Adrenal gland (tissue), 19 donors: Measurements from ENCODE around the gene BLM. TPM values are rescaled to one million over a fixed set of nuclear protein-coding genes. Genes with fewer than 3 reads are reported as not detected.
"Not testable (repeated sequence)": the region's sequence is repeated elsewhere in the genome, so short reads cannot be mapped to it uniquely, and the experiment has no call there.

Experiments
- DNase-seq, 7 donors: peaks; one replicate each; pipeline ENCODE4 v3.0.0-alpha.2; 2019 to 2020
- H3K27ac ChIP-seq, 5 donors: fragments of 200-600 bp; sonication (generic) in 4 of 5; 1 replicate in 3 of 5; 2 replicates in 2 of 5; pipeline versions ENCODE4 v1.5.1 to v1.8.0; 2016 to 2020; ENCODE audit warnings: mild to moderate bottlenecking in 1 of 5
- H3K27me3 ChIP-seq: fragments of 200-600 bp; 2 replicates; pipeline ENCODE4 v1.8.0; 2021
- H3K36me3 ChIP-seq, 2 donors: fragments of 200-600 bp; replicated peaks in 1 of 2; 1 replicate in 1 of 2; 2 replicates in 1 of 2; pipeline versions ENCODE4 v1.5.1 to v1.8.0; 2018 to 2022
- H3K4me1 ChIP-seq, 2 donors: fragments of 200-600 bp; replicated peaks in 1 of 2; 1 replicate in 1 of 2; 2 replicates in 1 of 2; pipeline versions ENCODE4 v1.5.1 to v1.8.0; 2018 to 2021
- H3K4me3 ChIP-seq, 4 donors: fragments of 200-600 bp; sonication (generic) in 3 of 4; one replicate each; pipeline ENCODE4 v1.5.1; 2016 to 2018
- H3K9me3 ChIP-seq, 3 donors: fragments of 200-600 bp; sonication (generic) in 1 of 3; replicated peaks in 1 of 3; 1 replicate in 2 of 3; 2 replicates in 1 of 3; pipeline versions ENCODE4 v1.5.1 to v1.8.0; 2016 to 2021
- POLR2A ChIP-seq, 2 donors: fragments of 450-650 bp; IDR thresholded peaks; one replicate each; pipeline ENCODE4 v1.6.1; 2017; ENCODE audit warnings: antibody characterized with exemption in 2 of 2, mild to moderate bottlenecking in 2 of 2, moderate library complexity in 1 of 2
- WGBS, 4 donors: extraction: QIAGEN DNeasy Blood & Tissue Kit in 2 of 4; methylation state at CpG; one replicate each; pipeline versions ENCODE4 v1.1.5 to v1.1.7; 2013 to 2017; 5-methylcytosine and 5-hydroxymethylcytosine counted together
- intact Hi-C, 2 donors: fragments of 100-400 bp; cut with DNase I; formaldehyde crosslinking; loops; one replicate each; pipeline versions ENCODE4 v1.14.1 to v1.15.0; 2022 to 2023
- long read RNA-seq, 10 donors: library from polyadenylated mRNA in 3 of 10; unstranded in 2 of 10; stranded (forward) in 1 of 10; transcript quantifications; one replicate each; pipeline ENCODE4 v2.0.0 and lab custom pipeline, GENCODE V29; 2021 to 2026
- polyA plus RNA-seq, 3 donors: library from polyadenylated mRNA; stranded (reverse); fragments of 200-250 nt in 2 of 3; fragments of 350-450 nt in 1 of 3; fragmentation: Illumina TruSeq in 1 of 3; extraction: RNeasy Lipid Tissue Mini Kit (QIAGEN cat#74804) in 1 of 3; gene quantifications; one replicate each; pipeline ENCODE4 v1.2.3, GENCODE V29; 2013 to 2014
- total RNA-seq, 9 donors: library from RNA; depleted of rRNA in 4 of 9; stranded (reverse); fragments of >200 nt in 4 of 9; fragments of 120-200 nt in 1 of 9; fragmentation: NEBNext Ultra II Directional in 1 of 9; extraction: Animal tissue kit (Norgen Biotek cat#: 25700) in 1 of 9; gene quantifications; one replicate each; pipeline versions ENCODE4 v1.1.0 to v1.2.4, GENCODE V29; 2013 to 2023
- TF ChIP-seq, protein P1 (sequence below), 6 experiments: fragments of 450-650 bp in 4 of 6; fragments of 200-600 bp in 2 of 6; sonication (generic) in 1 of 6; IDR thresholded peaks; 1 replicate in 5 of 6; 2 replicates in 1 of 6; pipeline versions ENCODE4 v1.5.1 to v1.8.0; 2016 to 2021; ENCODE audit warnings: antibody characterized with exemption in 6 of 6, mild to moderate bottlenecking in 2 of 6, moderate library complexity in 1 of 6
- donor health status: healthy with polysubstance abuse.
- donor health status: Bipolar disorder and iron deficiency.
- donor health status: DM: yes; HTN: yes; CAD: no.
- donor health status: DM: no; HTN: no; CAD: no.
- donor health status: DM: no; HTN: no; CAD: no.
- donor health status: DM: yes; HTN: yes; CAD: no.

Gene BLM
- total RNA-seq, result 1 to 10 TPM in 7 of 9 donors, under 1 TPM in 2; 0.24 to 6.8 (median 1.3) TPM
- polyA plus RNA-seq, result 1 to 10 TPM; 1.1 to 2.2 (median 1.4) TPM
- long read RNA-seq, donor 1, result 0 reads
- long read RNA-seq, donor 2, result 0 reads
- long read RNA-seq, donor 3, result 0 reads
- long read RNA-seq, donor 4, result 0 reads
- long read RNA-seq, donor 5, full-length matches to known transcripts, result 1 of 1 reads
- long read RNA-seq, donor 5, partial matches to known transcripts, result 0 of 1 reads
- long read RNA-seq, donor 5, other reads (novel, unspliced or antisense), result 0 of 1 reads
- long read RNA-seq, donor 6, result 0 reads
- long read RNA-seq, donor 7, result 0 reads
- long read RNA-seq, donor 8, result 0 reads
- long read RNA-seq, donor 9, result 0 reads
- long read RNA-seq, donor 10, result 0 reads

DNA sequence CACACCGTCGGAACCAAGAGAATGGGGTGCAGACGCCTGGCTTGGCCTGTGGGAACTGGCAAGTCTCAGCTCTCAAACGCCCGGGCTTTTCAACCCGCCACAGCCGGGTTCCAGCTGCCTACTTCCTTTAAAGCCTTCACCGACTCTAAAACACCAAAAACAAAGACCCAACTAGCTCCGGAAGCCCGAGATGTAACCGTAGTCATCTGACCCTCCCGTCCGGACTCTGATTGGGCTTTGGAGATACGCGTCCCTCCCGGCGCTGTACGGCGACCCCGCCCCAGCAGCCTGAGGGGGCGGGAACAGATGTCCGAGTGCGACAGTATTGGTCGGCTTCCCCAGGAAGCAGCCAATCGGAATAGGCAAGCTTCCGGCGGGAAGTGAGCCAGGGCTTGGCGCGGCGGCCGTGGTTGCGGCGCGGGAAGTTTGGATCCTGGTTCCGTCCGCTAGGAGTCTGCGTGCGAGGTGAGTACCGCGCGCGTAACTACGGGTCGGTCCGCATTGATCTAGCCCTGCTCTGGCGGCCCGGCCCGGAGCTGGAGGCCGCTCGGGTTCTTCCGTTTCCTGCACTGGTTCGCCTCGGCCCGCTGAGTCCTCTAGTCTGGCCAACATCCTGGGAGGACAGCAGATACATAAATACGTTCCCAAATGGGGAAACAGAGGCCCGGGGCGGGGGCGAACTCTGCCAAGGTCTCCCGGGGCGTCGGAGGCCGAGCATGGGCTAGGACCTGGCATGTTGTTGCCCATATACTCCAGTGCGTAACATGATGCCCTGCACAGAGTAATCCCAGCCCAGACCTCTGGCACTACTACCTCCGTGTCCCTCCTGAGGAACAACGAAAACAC, at the start of gene BLM:
Gene BLM, plus strand, starts transcription at position 371 of the 846 bp plus-strand sequence. CDS start 30,047 bp downstream, outside the sequence.
- WGBS, 4 donors, result 0 to 3% (median 0%) methylated on average over 6 to 65 of the region's 65 CpGs

GRCh38 chr15:90667755-90668345, 49.3 kb upstream of the BLM start:
- H3K4me1 ChIP-seq, H3K27me3 ChIP-seq, H3K27ac ChIP-seq, intact Hi-C loops, H3K9me3 ChIP-seq, H3K4me3 ChIP-seq, H3K36me3 ChIP-seq: not testable (repeated sequence)
- 70 to 81% (median 75%) methylated on average over 7 of the region's 7 CpGs for WGBS, 4 donors
- peak in 2 of 7 donors; percentile 24 to 42 for DNase-seq

More for the DNA sequence above, at the start of gene BLM:
- peak within 1 kb of the TSS in 3 of 4 donors; percentile 62 to 72 (median 69) for H3K4me3 ChIP-seq
- peak; percentile 44 to 71 for TF ChIP-seq POLR2A (IDR thresholded peaks at IDR 0.05)
- TF ChIP-seq, protein P1, sequence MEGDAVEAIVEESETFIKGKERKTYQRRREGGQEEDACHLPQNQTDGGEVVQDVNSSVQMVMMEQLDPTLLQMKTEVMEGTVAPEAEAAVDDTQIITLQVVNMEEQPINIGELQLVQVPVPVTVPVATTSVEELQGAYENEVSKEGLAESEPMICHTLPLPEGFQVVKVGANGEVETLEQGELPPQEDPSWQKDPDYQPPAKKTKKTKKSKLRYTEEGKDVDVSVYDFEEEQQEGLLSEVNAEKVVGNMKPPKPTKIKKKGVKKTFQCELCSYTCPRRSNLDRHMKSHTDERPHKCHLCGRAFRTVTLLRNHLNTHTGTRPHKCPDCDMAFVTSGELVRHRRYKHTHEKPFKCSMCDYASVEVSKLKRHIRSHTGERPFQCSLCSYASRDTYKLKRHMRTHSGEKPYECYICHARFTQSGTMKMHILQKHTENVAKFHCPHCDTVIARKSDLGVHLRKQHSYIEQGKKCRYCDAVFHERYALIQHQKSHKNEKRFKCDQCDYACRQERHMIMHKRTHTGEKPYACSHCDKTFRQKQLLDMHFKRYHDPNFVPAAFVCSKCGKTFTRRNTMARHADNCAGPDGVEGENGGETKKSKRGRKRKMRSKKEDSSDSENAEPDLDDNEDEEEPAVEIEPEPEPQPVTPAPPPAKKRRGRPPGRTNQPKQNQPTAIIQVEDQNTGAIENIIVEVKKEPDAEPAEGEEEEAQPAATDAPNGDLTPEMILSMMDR (IDR thresholded peaks at IDR 0.05), result peak; percentile 25 to 70 (median 53)
- no peaks in the 10 kb centered on the region for H3K27me3 ChIP-seq
- peak; percentile 95 to 98 (median 97) for DNase-seq
- peaks cover 0 to 5% of the 10 kb centered on the region in 2 donors for H3K4me1 ChIP-seq
- H3K9me3 ChIP-seq, result no peaks in the 10 kb centered on the region
- H3K36me3 ChIP-seq, result no peaks in the 10 kb centered on the region
- intact Hi-C loops, result loop anchor here in 1 of 2 donors (10.0 kb wide), 1 partner anchor 168 kb away; the partner anchor contains the start of gene FES
- peak within 1 kb of the TSS in 4 of 5 donors; percentile 81 to 93 (median 88) for H3K27ac ChIP-seq

DNA sequence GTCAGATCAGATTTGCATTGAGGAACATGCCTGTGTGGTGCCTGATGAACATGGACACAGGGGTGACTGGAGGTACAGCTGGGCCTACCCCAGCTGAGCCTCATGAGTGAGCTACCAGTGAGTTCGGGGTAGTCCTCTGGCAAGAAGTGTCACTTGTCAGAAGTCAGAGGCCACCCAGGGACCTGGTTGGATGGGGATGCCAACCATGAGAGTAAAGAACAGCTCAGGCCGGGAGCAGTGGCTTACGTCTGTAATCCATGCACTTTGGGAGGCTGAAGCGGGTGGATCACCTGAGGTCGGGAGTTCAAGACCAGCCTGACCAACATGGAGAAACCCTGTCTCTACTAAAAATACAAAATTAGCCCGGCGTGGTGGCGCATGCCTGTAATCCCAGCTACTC, 46.5 kb upstream of the BLM start:
- H3K9me3 ChIP-seq, DNase-seq, H3K27me3 ChIP-seq, H3K27ac ChIP-seq, H3K4me3 ChIP-seq, intact Hi-C loops, H3K36me3 ChIP-seq, H3K4me1 ChIP-seq: not testable (repeated sequence)
- WGBS, 4 donors, result 94 to 96% (median 95%) methylated on average over 8 of the region's 8 CpGs

DNA sequence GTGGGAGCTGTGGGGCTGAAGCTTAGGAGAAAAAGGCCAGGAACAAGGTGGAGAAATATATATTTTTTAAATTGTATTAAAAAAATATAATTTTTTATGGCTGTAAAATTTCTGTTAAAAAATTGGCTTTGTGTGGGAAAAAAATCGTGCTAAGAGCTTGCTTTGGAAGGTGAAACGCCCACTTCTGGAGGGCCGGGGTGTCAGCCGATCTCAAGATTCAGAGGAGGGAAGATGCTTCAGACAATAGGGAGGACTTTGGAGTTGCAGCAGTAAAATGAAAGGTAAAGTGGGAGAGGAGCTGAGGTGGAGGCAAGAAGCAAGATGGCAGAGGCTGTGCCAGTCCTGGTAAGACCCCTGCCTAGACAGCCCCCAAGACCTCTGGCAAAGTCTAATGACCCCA, 45.9 kb upstream of the BLM start:
- H3K9me3 ChIP-seq, result no peaks in the 10 kb centered on the region
- no peak overlapping the region for H3K4me3 ChIP-seq
- WGBS, 4 donors, result 92 to 95% (median 93%) methylated on average over 4 of the region's 4 CpGs
- TF ChIP-seq, protein P1 (IDR thresholded peaks at IDR 0.05), result no peak
- no peak for TF ChIP-seq POLR2A (IDR thresholded peaks at IDR 0.05)
- DNase-seq, result no peak
- H3K36me3 ChIP-seq, result no peaks in the 10 kb centered on the region
- H3K27me3 ChIP-seq, result no peaks in the 10 kb centered on the region
- no peak overlapping the region for H3K27ac ChIP-seq
- no peaks in the 10 kb centered on the region for H3K4me1 ChIP-seq
- intact Hi-C loops, result no loop called here

GRCh38 chr15:90673357-90673756, 43.8 kb upstream of the BLM start:
- H3K4me1 ChIP-seq, H3K4me3 ChIP-seq, DNase-seq, H3K9me3 ChIP-seq, H3K27ac ChIP-seq, intact Hi-C loops, H3K27me3 ChIP-seq, H3K36me3 ChIP-seq: not testable (repeated sequence)
- WGBS, 4 donors, result 90 to 95% (median 92%) methylated on average over 9 to 10 of the region's 10 CpGs
